Tibial artery (tissue), 4 donors: ENCODE measurements around the gene MACROD2.

Source experiments
- DNase-seq, 2 donors: peaks; one replicate each; pipeline ENCODE4 v3.0.0-alpha.2; 2019
- H3K27ac ChIP-seq, 2 donors: fragments of 200-600 bp; sonication (generic) in 1 of 2; 1 replicate in 1 of 2; 2 replicates in 1 of 2; pipeline ENCODE4 v1.5.1; 2018 to 2019; ENCODE audit warnings: mild to moderate bottlenecking in 1 of 2
- H3K27me3 ChIP-seq, 2 donors: fragments of 200-600 bp; sonication (generic) in 1 of 2; one replicate each; pipeline versions ENCODE4 v1.5.1 to v1.6.0; 2016 to 2019
- H3K36me3 ChIP-seq, 3 donors: fragments of 200-600 bp; sonication (generic) in 2 of 3; one replicate each; pipeline ENCODE4 v1.5.1; 2016 to 2019; ENCODE audit warnings: mild to moderate bottlenecking in 2 of 3
- H3K4me1 ChIP-seq, 4 donors: fragments of 200-600 bp; sonication (generic) in 2 of 4; 1 replicate in 3 of 4; 2 replicates in 1 of 4; pipeline ENCODE4 v1.5.1; 2016 to 2019
- H3K4me3 ChIP-seq, 2 donors: fragments of 200-600 bp; sonication (generic) in 1 of 2; 1 replicate in 1 of 2; 2 replicates in 1 of 2; pipeline ENCODE4 v1.5.1; 2018 to 2019; ENCODE audit warnings: mild to moderate bottlenecking in 2 of 2
- H3K9me3 ChIP-seq, 3 donors: fragments of 200-600 bp; sonication (generic) in 1 of 3; one replicate each; pipeline ENCODE4 v1.5.1; 2016 to 2019
- intact Hi-C: fragments of 100-400 bp; cut with DNase I; formaldehyde crosslinking; loops from one replicate; pipeline ENCODE4 v1.15.0; 2023; ENCODE audit warnings: low total_unique reads
- TF ChIP-seq, protein P1 (sequence below), 2 experiments: fragments of 200-600 bp in 1 of 2; fragments of 450-650 bp in 1 of 2; IDR thresholded peaks; one replicate each; pipeline ENCODE4 v1.5.1; 2017 to 2019; ENCODE audit warnings: antibody characterized with exemption in 2 of 2, mild to moderate bottlenecking in 1 of 2, moderate library complexity in 1 of 2

Gene MACROD2

DNA sequence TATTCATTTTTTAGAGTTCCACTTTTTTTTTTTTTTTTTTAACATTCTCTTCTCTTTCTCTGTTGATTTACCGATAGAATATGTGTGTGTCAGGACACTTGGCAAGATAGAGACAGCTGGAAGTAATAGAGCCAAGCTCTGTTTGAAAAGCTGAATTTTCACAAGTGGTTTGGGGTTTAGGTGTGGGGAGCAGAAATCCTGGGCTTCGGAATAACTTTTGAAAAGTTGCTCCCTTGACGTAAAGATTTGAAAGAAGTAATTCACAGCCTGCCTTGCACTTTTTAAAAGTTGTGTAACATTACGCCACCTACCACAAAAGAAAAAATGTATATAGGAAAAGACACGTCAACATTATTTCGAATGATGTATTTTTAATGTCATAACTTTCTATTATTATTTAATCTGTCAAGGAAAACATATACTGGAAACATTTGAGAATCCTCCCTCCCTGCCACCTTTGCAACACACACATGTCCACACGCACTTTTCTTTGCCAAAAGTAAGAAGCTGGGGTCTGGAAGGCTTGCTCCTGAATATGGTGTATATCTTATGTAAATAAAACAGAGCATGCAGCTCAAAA is 1660.1 kb downstream of the MACROD2 start:
- no peaks in the 10 kb centered on the region for H3K27me3 ChIP-seq
- peaks cover 0 to 30% (median 6%) of the 10 kb centered on the region in 4 donors for H3K4me1 ChIP-seq
- H3K27ac ChIP-seq: no peak overlapping the region
- intact Hi-C loops: no loop called here
- no peak overlapping the region for H3K4me3 ChIP-seq
- no peak for DNase-seq
- TF ChIP-seq, protein P1, sequence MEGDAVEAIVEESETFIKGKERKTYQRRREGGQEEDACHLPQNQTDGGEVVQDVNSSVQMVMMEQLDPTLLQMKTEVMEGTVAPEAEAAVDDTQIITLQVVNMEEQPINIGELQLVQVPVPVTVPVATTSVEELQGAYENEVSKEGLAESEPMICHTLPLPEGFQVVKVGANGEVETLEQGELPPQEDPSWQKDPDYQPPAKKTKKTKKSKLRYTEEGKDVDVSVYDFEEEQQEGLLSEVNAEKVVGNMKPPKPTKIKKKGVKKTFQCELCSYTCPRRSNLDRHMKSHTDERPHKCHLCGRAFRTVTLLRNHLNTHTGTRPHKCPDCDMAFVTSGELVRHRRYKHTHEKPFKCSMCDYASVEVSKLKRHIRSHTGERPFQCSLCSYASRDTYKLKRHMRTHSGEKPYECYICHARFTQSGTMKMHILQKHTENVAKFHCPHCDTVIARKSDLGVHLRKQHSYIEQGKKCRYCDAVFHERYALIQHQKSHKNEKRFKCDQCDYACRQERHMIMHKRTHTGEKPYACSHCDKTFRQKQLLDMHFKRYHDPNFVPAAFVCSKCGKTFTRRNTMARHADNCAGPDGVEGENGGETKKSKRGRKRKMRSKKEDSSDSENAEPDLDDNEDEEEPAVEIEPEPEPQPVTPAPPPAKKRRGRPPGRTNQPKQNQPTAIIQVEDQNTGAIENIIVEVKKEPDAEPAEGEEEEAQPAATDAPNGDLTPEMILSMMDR (IDR thresholded peaks at IDR 0.05): no peak
- no peaks in the 10 kb centered on the region for H3K9me3 ChIP-seq
- no peaks in the 10 kb centered on the region for H3K36me3 ChIP-seq

DNA sequence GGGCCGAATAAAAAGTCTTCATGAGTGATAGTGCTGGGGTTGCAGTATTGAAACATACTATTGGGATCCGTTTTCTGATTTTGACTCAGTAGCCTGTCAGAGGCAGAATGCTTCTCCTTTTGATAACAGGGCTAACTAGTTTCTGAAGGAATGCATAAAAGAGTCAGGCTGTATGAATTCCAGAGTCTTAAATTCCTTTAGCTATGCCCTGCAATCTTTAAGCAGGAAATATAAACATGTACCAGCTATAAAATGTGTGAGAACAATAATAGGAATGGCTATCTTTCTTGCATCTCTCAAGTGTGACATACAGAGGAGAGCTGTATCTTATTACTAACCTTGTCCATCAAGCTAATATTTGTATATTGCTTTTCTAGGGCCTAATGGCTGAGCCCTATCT is 1660.8 kb downstream of the MACROD2 start:
- Histone ChIP-seq H3K9me3 (no peaks in the 10 kb centered on the region), H3K27ac (no peak overlapping the region), H3K4me1 (peaks cover 0 to 30% (median 6%) of the 10 kb centered on the region in 4 donors), H3K36me3 (no peaks in the 10 kb centered on the region), H3K4me3 (no peak overlapping the region), H3K27me3 (no peaks in the 10 kb centered on the region)
- intact Hi-C loops: no loop called here
- TF ChIP-seq, protein P1 (IDR thresholded peaks at IDR 0.05): no peak
- no peak for DNase-seq

DNA sequence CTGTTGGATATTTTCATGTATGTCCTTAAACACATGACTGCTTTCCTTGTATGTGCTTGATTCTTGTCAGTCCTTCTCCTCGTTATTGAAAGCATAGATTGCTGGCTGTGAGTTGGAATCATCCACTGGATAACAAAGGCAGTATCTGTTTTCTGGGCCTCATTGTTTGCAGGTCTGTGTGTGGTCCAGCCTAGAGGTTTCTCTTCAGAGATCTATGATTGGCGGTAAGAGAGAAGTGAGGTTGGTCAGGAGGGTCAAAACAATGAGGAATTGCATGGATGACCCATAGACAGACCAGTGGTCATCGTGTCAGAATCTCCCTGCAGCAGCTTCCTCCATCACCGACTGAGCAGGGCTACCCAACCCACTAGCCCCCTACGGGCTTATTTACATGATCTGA is 1663.0 kb downstream of the MACROD2 start:
- intact Hi-C loops: no loop called here
- Histone ChIP-seq H3K9me3 (no peaks in the 10 kb centered on the region), H3K4me3 (no peak overlapping the region), H3K4me1 (peaks cover 0 to 30% (median 6%) of the 10 kb centered on the region in 4 donors), H3K27me3 (no peaks in the 10 kb centered on the region), H3K36me3 (no peaks in the 10 kb centered on the region), H3K27ac (no peak overlapping the region)
- no peak for DNase-seq
- TF ChIP-seq, protein P1 (IDR thresholded peaks at IDR 0.05): no peak

DNA sequence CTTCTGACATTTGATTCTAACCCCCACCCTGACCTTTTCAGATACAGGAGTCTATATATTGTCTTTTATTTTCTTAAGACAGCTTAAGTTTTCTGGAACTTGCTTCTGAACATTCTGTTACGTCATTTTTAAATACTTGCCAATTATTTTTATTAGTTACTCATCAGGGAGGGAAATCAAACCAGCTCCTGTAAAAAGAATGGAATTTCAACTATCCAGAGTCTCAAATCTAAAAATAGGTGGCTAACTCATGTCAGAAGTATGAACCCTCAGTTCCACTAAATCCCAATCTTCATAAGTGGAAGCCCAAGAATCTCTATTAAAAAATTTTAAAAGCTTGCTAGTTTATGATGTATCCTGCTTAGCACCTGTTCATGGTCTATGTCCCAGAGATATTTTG is 1677.9 kb downstream of the MACROD2 start:
- H3K4me1 ChIP-seq: peaks cover 0 to 38% (median 3%) of the 10 kb centered on the region in 4 donors

DNA sequence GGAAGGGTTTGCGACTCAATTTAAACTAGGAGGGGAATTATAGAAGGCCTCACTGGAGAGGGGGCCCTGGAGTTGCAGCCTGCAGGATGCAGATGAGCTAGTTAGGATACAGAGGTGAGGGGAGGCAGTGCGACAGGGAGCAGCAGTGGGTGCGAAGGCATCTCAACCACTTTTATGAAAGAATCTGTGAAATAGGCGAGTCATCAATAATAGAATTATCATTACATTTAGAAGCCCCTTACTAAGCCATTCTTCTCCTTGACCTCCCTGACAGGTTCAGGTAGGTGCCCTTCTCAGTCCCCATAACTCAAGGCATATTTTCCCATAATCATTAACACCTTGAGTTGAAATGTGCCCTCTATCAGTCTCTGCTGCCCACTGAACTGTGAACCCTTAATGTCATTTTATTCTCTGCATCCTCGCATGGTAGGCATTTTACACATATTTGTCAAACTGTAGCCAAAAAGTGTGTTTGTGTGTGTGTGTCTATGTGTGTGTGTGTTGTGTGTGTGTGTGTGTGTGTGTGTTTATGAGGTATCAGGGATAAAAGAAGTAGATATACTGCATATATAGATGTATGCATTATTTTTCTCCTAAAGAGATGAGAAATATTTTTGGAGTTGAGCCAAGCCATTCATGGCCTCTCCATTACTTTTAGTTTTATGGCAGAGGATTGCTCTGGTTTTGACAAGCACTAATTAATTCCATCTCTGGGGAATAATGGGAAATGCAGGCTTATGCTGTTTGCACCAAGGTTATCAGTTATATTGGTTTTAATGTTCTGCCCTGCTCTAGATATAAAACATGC is 1679.1 kb downstream of the MACROD2 start:
- H3K36me3 ChIP-seq: no peaks in the 10 kb centered on the region
- no peaks in the 10 kb centered on the region for H3K27me3 ChIP-seq
- no peak for DNase-seq
- intact Hi-C loops: no loop called here
- H3K9me3 ChIP-seq: no peaks in the 10 kb centered on the region
- H3K4me3 ChIP-seq: no peak overlapping the region
- H3K27ac ChIP-seq: peak overlapping the region in 1 of 2 donors; percentile 18
- TF ChIP-seq, protein P1 (IDR thresholded peaks at IDR 0.05): no peak
- peaks cover 0 to 38% (median 3%) of the 10 kb centered on the region in 4 donors for H3K4me1 ChIP-seq

More for the DNA sequence above, 1677.9 kb downstream of the MACROD2 start:
- no peaks in the 10 kb centered on the region for H3K9me3 ChIP-seq
- no peak for DNase-seq
- H3K27ac ChIP-seq: peak overlapping the region in 1 of 2 donors; percentile 18
- H3K36me3 ChIP-seq: no peaks in the 10 kb centered on the region
- intact Hi-C loops: no loop called here
- H3K4me3 ChIP-seq: no peak overlapping the region
- TF ChIP-seq, protein P1 (IDR thresholded peaks at IDR 0.05): no peak
- no peaks in the 10 kb centered on the region for H3K27me3 ChIP-seq
